HepG2 (cell line): ENCODE results near the gene CAGE1. TPM values are rescaled to one million over a fixed set of nuclear protein-coding genes. Genes with fewer than 3 reads are reported as not detected.

Experiments
- DNMT1 ChIP-seq: sonication (generic); formaldehyde crosslinking; IDR thresholded peaks from 2 replicates; pipeline ENCODE4 v1.5.1; 2020; ENCODE audit warnings: mild to moderate bottlenecking, missing genetic modification reagents
- FIP1L1 ChIP-seq: fragments of 200-400 bp; formaldehyde crosslinking; IDR thresholded peaks from 2 replicates; pipeline ENCODE4 v1.6.1; 2018; ENCODE audit warnings: low read depth, mild to moderate bottlenecking, low read length, moderate library complexity, borderline replicate concordance; ENCODE audit not compliant: insufficient read depth
- GLI4 ChIP-seq: sonication (generic); formaldehyde crosslinking; IDR thresholded peaks from 2 replicates; pipeline ENCODE4 v1.5.1; 2020; ENCODE audit warnings: missing genetic modification reagents, mild to moderate bottlenecking, moderate library complexity, borderline replicate concordance
- HDAC1 ChIP-seq: sonication (generic); formaldehyde crosslinking; IDR thresholded peaks from 2 replicates; pipeline ENCODE4 v1.5.1; 2020; ENCODE audit warnings: mild to moderate bottlenecking, missing genetic modification reagents
- JDP2 ChIP-seq: sonication (generic); formaldehyde crosslinking; IDR thresholded peaks from 2 replicates; pipeline ENCODE4 v1.8.1; 2022; ENCODE audit warnings: missing genetic modification reagents, borderline replicate concordance
- KLF12 ChIP-seq: sonication (generic); formaldehyde crosslinking; IDR thresholded peaks from 2 replicates; pipeline ENCODE4 v1.4.0; 2020; ENCODE audit warnings: missing genetic modification reagents, borderline replicate concordance
- MBNL3 ChIP-seq: fragments of 250-450 bp; sonication (Bioruptor Pico); conservative IDR thresholded peaks from 2 replicates; pipeline ENCODE4 v1.8.0; 2022; ENCODE audit warnings: mild to moderate bottlenecking, inconsistent platforms
- MXI1 ChIP-seq: IDR thresholded peaks from 3 replicates; pipeline ENCODE4 v1.6.1; 2012; ENCODE audit warnings: low read depth, low read length, inconsistent platforms, borderline replicate concordance
- NBN ChIP-seq: fragments of 450-650 bp; conservative IDR thresholded peaks from 2 replicates; pipeline ENCODE4 v1.6.1; 2017
- NKX3-1 ChIP-seq: sonication (generic); formaldehyde crosslinking; IDR thresholded peaks from 2 replicates; pipeline ENCODE4 v1.5.0; 2020; ENCODE audit warnings: missing genetic modification reagents
- PHF21A ChIP-seq: sonication (generic); formaldehyde crosslinking; IDR thresholded peaks from 2 replicates; pipeline ENCODE4 v1.5.0; 2020; ENCODE audit warnings: mild to moderate bottlenecking, missing genetic modification reagents
- SOX13 ChIP-seq, 3 experiments: fragments of 450-650 bp in 1 of 3; sonication (generic) in 1 of 3; formaldehyde crosslinking in 1 of 3; IDR thresholded peaks in 2 of 3; conservative IDR thresholded peaks in 1 of 3; 2 replicates each; pipeline versions ENCODE4 v1.5.0 to v1.6.1; 2016 to 2020; ENCODE audit warnings: antibody characterized with exemption in 1 of 3, mild to moderate bottlenecking in 1 of 3, missing compliant biosample characterization in 1 of 3, missing genetic modification reagents in 1 of 3, moderate library complexity in 1 of 3
- TMF1 ChIP-seq: sonication (generic); formaldehyde crosslinking; IDR thresholded peaks from 2 replicates; pipeline ENCODE4 v1.8.1; 2022; ENCODE audit warnings: low read depth, missing genetic modification reagents
- TSC22D2 ChIP-seq: sonication (generic); formaldehyde crosslinking; IDR thresholded peaks from 2 replicates; pipeline ENCODE4 v1.5.1; 2020; ENCODE audit warnings: missing genetic modification reagents, mild to moderate bottlenecking, borderline replicate concordance
- WIZ ChIP-seq: sonication (generic); formaldehyde crosslinking; IDR thresholded peaks from 2 replicates; pipeline ENCODE4 v1.5.1; 2020; ENCODE audit warnings: mild to moderate bottlenecking, missing genetic modification reagents
- ZC3H13 ChIP-seq: sonication (generic); formaldehyde crosslinking; IDR thresholded peaks from 2 replicates; pipeline ENCODE4 v1.8.1; 2023; ENCODE audit warnings: mild to moderate bottlenecking, missing genetic modification reagents, moderate library complexity
- ZFP37 ChIP-seq: sonication (generic); formaldehyde crosslinking; IDR thresholded peaks from 2 replicates; pipeline ENCODE4 v1.4.0; 2020; ENCODE audit warnings: missing genetic modification reagents, borderline replicate concordance
- ZNF501 ChIP-seq: sonication (generic); formaldehyde crosslinking; IDR thresholded peaks from 2 replicates; pipeline ENCODE4 v1.5.1; 2020; ENCODE audit warnings: mild to moderate bottlenecking, moderate library complexity, missing genetic modification reagents
- ZNF510 ChIP-seq: sonication (generic); formaldehyde crosslinking; IDR thresholded peaks from 2 replicates; pipeline ENCODE4 v1.4.0; 2020; ENCODE audit warnings: low read depth, mild to moderate bottlenecking, missing genetic modification reagents
- ZNF629 ChIP-seq: sonication (generic); formaldehyde crosslinking; conservative IDR thresholded peaks from 2 replicates; pipeline ENCODE4 v1.5.0; 2020; ENCODE audit warnings: missing genetic modification reagents
- ZSCAN29 ChIP-seq: sonication (generic); formaldehyde crosslinking; conservative IDR thresholded peaks from 2 replicates; pipeline ENCODE4 v1.4.0; 2020; ENCODE audit warnings: mild to moderate bottlenecking, missing genetic modification reagents
- polyA plus RNA-seq, 8 experiments: library from polyadenylated mRNA; depleted of rRNA in 3 of 8; stranded (reverse) in 7 of 8; unstranded in 1 of 8; fragments of >200 nt; fragmentation: Illumina TruSeq in 4 of 8; extraction: Trizol in 4 of 8; gene quantifications; 2 replicates each; pipeline versions ENCODE4 v1.2.1 to v1.2.3, GENCODE V29; 2011 to 2016; ENCODE audit warnings: low read depth in 4 of 8, missing spikeins in 1 of 8, mixed read lengths in 1 of 8; ENCODE audit not compliant: insufficient read depth in 1 of 8
- total RNA-seq, 5 experiments: library from RNA; depleted of rRNA; stranded (reverse); fragments of >200 nt; fragmentation: Illumina TruSeq; extraction: Trizol; gene quantifications; 2 replicates each; pipeline ENCODE4 v1.2.3, GENCODE V29; 2016; ENCODE audit warnings: low read depth in 1 of 5
- TF ChIP-seq, protein P1 (sequence below): sonication (generic); formaldehyde crosslinking; IDR thresholded peaks from 2 replicates; pipeline ENCODE4 v1.4.0; 2020; ENCODE audit warnings: mild to moderate bottlenecking, missing genetic modification reagents
- TF ChIP-seq, protein P2 (sequence below): sonication (generic); formaldehyde crosslinking; IDR thresholded peaks from 2 replicates; pipeline ENCODE4 v1.8.0; 2022; ENCODE audit warnings: low read depth, missing genetic modification reagents
- TF ChIP-seq, protein P3 (sequence below): sonication (generic); formaldehyde crosslinking; IDR thresholded peaks from 2 replicates; pipeline ENCODE4 v1.4.0; 2020; ENCODE audit warnings: mild to moderate bottlenecking, missing genetic modification reagents

CAGE1 gene
- total and polyA plus RNA-seq, 2 of the 13 experiments (the other 11 are each of a cell fraction or from before 2014, with no cell fraction given) = 0.03 to 0.15 TPM

DNA sequence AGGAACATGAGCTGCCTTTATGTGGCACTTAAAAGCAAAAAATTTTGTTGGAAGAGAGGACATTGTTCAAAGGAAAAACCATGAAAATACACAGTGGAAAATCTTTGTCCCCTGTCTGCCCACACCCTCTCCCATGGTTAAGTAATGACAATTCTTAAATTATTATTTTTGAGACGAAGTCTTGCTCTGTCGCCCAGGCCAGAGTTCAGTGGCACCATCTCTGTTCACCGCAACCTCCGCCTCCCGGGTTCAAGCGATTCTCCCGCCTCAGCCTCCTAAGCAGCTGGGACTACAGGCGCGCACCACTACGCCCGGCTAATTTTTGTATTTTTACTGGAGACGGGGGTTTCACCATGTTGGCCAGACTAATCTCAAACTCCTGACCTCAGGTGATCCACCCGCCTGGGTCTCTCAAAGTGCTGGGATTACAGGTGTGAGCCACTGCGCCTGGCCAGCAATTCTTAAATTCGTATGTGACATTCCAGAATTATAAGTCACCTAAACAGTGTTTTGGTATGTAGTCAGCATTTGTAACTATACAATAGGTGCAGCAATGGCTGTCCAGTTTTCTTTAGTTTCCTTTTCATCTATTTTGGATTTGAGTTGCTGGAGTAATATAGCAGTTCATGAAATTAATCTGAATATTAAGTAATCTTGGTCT, 75.9 kb downstream of the CAGE1 start (continued):
- TF ChIP-seq ZNF510 (CRISPR knock-in tag) (no peak), ZC3H13 (no peak), ZNF629 (no peak), NKX3-1 (CRISPR knock-in tag) (peak; percentile 13; the same call in 1 of the 2 replicates), TMF1 (CRISPR knock-in tag) (no peak), NBN (no peak), SOX13 (IDR thresholded peaks at IDR 0.05) (0 out of 2 replicates have a peak, but pooled peaks have one; percentile 16), SOX13 (CRISPR knock-in tag; conservative IDR thresholded peaks at IDR 0.05 in 1 of 2, IDR thresholded peaks at IDR 0.05 in 1 of 2) (no peak), MXI1 (no peak), ZNF501 (0 out of 2 replicates have a peak, but pooled peaks have one; percentile 6), PHF21A (CRISPR knock-in tag) (no peak), GLI4 (CRISPR knock-in tag) (no peak), JDP2 (CRISPR knock-in tag) (no peak), DNMT1 (CRISPR knock-in tag) (no peak), HDAC1 (0 out of 2 replicates have a peak, but pooled peaks have one; percentile 5), FIP1L1 (no peak), MBNL3 (CRISPR knock-in tag) (0 out of 2 replicates have a peak, but pooled peaks have one; percentile 2), WIZ (CRISPR knock-in tag) (no peak), KLF12 (CRISPR knock-in tag) (0 out of 2 replicates have a peak, but pooled peaks have one; percentile 6), ZFP37 (0 out of 2 replicates have a peak, but pooled peaks have one; percentile 2), ZSCAN29 (no peak), TSC22D2 (no peak)
- TF ChIP-seq, protein P1, sequence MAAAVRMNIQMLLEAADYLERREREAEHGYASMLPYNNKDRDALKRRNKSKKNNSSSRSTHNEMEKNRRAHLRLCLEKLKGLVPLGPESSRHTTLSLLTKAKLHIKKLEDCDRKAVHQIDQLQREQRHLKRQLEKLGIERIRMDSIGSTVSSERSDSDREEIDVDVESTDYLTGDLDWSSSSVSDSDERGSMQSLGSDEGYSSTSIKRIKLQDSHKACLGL (CRISPR knock-in tag) = no peak
- TF ChIP-seq, protein P2, sequence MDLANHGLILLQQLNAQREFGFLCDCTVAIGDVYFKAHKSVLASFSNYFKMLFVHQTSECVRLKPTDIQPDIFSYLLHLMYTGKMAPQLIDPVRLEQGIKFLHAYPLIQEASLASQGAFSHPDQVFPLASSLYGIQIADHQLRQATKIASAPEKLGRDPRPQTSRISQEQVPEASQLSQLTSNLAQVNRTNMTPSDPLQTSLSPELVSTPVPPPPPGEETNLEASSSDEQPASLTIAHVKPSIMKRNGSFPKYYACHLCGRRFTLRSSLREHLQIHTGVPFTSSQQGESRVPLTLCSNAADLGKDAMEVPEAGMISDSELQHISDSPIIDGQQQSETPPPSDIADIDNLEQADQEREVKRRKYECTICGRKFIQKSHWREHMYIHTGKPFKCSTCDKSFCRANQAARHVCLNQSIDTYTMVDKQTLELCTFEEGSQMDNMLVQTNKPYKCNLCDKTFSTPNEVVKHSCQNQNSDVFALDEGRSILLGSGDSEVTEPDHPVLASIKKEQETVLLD (CRISPR knock-in tag) = no peak
- TF ChIP-seq, protein P3, sequence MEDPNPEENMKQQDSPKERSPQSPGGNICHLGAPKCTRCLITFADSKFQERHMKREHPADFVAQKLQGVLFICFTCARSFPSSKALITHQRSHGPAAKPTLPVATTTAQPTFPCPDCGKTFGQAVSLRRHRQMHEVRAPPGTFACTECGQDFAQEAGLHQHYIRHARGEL = no peak
